Renal cortex interstitium (tissue), 11 donors: ENCODE data around the gene KLK5. TPM values are rescaled to one million over a fixed set of nuclear protein-coding genes. Genes with fewer than 3 reads are reported as not detected.
"Not testable (repeated sequence)": the region's sequence is repeated elsewhere in the genome, so short reads cannot be mapped to it uniquely, and the experiment has no call there.

ENCODE experiments used
- DNase-seq, 11 donors: peaks; one replicate each; pipeline ENCODE4 v3.0.0-alpha.2; 2013; ENCODE audit warnings: low read depth in 9 of 11, low spot score in 4 of 11; ENCODE audit errors: extremely low read depth in 1 of 11
- polyA plus RNA-seq, 3 donors: library from polyadenylated mRNA; unstranded; fragments of 120-200 nt; gene quantifications; one replicate each; pipeline ENCODE4 v1.2.1, GENCODE V29; 2013; ENCODE audit not compliant: insufficient read length in 3 of 3

The KLK5 gene
- polyA plus RNA-seq, 3 donors = 1.2 to 1.9 (median 1.5) TPM

DNA sequence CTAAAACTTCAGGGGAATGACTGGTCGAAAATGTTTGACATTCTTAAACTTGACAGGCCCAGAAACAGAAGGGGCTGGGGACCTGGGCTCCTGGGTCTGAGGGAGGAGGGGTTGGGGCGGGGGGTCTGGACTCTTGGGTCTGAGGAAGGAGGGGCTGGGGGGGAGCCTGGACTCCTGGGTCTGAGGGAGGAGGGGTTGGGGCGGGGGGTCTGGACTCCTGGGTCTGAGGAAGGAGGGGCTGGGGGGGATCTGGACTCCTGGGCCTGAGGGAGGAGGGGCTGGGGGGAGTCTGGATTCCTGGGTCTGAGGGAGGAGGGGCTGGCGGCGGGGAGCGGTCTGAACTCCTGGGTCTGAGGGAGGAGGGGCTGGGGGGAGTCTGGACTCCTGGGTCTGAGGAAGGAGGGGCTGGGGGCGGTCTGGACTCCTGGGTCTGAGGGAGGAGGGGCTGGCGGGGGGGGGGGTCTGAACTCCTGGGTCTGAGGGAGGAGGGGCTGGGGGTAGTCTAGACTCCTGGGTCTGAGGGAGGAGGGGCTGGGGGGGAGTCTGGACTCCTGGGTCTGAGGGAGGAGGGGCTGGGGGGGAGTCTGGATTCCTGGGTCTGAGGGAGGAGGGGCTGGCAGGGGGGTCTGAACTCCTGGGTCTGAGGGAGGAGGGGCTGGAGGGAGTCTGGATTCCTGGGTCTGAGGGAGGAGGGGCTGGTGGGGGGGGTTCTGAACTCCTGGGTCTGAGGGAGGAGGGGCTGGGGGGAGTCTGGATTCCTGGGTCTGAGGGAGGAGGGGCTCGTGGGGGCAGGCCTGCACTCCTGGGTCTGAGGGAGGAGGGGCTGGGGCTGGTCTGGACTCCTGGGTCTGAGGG lies 22.1 kb upstream of the KLK5 start:
- DNase-seq = no peak

DNA sequence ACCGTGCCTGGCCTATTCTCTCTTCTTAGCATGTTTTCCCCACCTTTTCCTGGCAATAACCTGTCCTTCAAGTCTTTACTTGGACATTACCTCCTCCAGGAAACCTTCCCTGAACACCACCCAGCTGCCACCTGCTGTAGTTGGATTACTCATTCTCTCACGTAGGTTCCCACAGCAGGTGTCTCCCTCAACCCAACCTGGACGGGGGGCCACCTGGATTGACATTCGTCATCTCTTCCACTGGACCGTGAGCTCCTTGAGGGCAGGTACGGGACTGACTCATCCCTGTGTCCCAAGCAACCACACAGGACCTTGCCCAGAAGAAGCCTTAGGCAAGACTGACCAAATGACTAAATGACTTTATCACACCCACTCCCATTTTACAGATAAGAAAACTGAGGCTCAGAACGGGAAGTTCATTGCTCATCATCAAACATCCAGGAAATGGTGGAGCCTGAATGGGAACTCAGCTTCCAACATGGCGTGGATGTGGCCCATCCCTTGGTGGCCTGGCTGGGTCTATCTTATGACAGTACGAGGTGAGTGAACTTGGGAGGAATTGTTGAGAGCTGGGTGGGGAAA lies 20.0 kb upstream of the KLK5 start:
- DNase-seq = no peak

DNA sequence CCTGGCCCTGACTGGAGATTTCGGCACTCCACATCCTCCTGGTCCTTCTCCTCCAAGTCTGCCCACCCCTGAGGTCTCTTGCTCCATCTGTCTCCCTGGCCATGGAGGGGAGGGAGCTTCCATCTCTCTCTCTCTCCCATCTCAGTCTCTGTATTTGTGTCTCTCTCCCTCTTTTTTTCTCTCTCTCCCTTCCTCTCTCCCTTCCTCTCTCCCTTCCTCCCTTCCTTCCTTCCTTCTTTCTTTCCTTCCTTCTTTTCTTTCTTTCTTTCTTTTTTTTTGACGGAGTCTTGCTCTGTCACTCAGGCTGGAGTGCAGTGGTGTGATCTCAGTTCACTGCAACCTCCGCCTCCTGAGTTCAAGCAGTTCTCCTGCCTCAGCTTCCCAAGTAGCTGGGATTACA lies 17.0 kb upstream of the KLK5 start:
- DNase-seq = not testable (repeated sequence)

DNA sequence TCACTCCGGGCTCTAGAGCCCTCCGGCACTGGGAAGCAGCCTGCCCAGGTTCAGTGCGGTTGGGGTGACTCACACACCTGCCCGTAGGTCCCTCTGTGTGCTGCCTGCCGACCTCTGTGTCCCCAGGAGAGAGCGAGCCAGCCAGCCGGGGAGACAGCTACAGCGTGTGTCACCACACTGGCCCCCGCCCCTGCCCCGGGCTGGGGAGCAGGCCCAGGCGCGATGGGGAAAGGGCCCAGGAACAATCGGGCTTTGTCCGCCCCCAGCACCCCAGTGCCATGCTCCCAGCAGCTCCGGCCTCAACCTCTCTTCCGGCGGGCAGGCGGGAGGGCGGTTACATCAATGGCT lies 16.5 kb upstream of the KLK5 start, which contains the start of gene KLK6:
Gene KLK6, minus strand, starts transcription at position 179 of the 348 bp plus-strand sequence. CDS start 1,487 bp downstream, outside the sequence.
- DNase-seq = no peak

DNA sequence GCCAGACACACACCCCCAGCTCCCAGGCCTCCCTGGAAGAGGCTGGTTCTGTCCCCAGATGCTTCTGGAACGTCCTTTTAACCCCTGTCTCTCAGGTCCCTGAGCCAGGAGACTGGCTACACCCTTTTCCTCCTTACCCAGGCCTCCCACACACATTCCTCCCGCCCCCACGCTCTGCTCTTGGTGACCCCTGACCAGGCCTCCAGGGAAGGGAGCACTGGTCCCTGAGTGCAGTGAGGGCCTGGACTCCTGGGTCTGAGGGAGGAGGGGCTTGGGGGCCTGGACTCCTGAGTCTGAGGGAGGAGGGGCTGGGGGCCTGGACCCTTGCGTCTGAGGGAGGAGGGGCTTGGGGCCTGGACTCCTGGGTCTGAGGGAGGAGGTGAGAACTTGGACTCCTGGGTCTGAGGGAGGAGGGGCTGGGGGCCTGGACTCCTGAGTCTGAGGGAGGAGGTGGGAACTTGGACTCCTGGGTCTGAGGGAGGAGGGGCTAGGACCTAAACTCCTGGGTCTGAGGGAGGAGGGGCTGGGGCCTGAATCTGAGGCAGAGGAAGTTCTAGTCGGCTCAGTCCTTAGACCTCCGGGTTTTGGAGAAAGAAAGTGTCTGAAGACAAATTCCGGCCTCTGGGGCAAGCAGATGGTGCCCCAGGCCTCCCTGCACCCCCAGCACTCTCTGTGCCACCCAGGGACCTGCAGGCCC lies 16.0 kb upstream of the KLK5 start:
- peak in 3 of 11 donors; percentile 23 to 65 (median 51) for DNase-seq

DNA sequence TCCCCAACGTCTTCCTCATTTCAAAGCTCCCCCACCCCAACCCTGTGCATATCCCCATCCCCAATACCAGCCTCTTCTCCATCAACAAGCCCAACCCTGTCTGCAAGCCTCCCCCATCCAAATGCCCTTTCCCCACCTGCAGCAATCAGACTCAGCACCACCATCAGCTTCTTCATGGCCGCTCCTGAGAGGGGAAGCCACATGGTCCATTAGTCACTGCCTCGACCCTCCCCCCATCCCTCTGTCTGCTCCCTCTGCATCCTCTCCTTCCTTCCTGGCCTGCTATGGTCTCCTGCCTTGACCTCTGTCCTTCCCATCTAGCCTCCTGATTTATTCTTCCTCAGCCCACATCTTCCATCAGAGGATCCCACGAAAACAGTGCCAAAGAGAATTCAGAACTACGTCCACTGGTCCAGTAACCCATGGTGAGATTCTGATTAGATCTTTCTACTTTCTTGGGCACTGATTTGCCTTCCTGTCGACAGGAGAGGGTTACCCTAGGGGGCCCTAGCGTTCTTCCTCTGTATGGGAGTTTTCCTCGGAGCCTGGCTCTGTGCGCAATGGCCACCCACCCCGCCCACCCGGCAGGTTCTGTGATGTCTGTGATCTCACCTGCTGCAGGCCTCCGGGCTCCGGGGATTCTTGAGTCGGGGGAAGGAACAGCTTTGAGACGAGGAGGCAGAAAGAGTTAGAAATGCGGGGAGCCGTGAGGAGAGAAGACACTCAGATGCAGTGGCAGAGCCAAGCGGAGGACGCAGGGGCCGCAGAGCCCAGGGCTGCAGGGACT lies 15.3 kb upstream of the KLK5 start:
- DNase-seq = no peak

DNA sequence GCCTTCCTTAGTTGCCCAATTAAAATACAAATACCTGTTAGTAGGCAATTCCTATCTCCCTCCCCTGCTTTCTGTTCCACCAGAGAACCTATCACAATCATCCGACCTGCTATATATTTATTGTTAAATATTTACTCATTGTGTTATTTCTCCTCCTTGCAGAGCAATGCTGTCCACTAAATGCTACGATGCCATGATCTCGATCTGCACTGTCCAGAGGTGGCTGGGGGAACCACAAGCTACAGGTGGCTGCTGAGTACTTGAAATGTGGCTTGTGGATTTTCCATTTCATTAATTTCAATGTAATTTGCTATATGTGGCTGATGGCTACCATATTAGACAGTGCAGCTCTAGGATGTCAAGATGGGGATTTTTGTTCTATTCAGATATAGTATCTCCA lies 11.4 kb upstream of the KLK5 start:
- DNase-seq = no peak

DNA sequence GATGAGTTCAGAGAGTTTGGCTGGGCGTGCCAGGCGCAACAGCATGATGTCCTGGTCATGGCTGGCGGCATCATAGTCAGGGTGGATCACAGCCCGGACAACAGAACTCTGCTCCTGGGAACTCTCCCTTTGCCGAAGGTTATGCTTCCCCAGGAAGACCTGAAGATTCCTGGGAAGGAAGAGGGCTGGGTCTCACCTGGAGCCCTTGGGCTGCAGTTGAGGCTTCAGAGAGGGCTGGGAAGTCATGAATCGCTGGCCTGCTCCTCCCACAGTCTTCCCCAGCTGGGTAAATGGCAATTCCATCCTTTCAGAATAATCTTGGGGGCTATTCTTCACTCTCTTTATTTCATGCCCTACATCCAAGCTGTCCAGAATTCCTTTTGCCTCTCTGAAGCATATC lies 10.5 kb upstream of the KLK5 start:
- no peak for DNase-seq

DNA sequence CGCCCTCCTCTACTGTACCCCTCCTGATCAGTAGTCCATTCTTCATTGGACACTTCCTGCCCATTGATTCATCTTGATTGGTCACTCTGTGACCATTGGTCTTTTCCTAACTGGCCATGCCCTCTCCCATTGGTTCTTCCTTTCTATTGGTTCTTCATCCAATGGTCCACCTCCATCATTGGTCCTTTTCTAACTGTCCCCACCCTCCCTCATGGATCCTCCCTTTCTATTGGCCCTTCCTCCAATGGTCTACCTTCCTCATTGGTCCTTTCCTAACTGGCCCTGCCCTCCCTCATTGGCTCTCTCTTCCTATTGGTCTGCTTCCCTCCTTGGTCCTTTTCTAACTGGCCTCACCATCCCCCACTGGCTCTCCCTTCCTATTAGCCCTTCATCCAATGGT lies 9.4 kb upstream of the KLK5 start:
- DNase-seq = no peak

DNA sequence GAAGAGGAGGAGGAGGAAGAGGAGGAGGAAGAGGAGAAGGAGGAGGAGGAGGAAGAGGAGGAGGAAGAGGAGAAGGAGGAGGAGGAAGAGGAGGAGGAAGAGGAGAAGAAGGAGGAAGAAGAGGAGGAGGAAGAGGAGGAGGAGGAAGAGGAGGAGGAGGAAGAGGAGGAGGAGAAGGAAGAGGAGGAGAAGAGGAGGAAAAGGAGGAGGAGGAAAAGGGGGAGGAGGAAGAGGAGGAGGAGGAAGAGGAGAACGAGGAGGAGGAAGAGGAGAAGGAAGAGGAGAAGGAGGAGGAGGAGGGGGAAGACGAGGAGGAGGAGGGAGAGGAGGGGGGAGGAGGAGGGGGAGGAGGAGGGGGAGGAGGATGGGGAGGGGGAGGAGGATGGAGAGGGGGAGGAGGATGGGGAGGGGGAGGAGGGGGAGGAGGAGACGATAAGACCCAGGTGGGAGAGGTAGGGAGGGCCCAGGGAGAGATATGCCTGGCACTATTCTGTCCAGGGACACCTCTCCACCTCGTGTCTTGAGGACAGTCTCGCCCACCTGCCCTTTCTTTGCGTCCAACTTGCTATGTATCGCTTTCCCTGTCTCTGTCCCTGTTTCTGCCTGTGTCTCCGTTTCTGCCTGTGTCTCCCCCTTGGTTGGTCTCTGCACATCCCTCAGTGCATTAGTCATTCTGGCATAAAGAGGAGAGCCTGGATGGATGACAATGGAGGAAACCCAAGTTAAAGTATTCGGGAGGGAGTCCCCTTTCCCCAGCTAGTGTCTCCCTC lies 7.1 kb upstream of the KLK5 start:
- no peak for DNase-seq

DNA sequence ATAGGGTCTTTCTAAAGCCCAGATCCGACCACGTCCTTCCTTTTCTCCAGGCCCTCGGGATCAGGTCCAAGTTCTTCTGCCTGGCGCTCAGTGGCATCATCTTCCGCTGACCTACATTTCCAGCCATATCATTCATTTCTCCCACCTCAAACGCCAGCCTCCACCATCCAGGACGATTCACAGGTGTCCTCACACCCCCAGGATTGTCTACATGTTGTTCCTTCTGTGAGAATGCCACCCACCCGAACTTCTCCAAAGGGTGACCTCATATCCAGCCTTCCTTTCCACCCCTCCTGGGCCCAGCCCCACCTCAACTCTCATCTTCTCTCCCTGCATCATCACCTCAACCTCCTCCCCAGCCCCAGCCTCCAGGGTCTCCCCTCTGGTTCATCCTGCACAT lies 4.7 kb upstream of the KLK5 start:
- no peak for DNase-seq

DNA sequence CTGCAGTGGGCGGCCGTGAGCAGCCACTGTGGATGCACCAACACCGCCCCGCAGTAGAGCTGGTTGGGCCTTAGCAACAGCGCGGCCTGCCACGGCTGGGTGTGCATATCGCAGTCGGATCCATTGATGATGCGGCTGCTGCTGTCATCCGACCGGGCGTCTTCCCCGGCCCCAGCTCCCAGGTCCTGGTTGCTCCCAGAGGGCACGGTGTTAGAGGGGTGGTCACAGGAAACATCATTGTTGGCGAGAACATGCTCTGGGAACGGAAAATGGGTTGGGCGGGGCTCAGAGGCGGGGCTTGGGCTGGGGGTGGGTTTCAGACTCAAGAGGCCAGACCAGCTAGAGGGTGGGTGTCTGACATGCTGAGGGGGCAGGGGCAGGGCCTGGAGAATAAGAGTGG lies 3.0 kb downstream of the KLK5 start:
- no peak for DNase-seq

DNA sequence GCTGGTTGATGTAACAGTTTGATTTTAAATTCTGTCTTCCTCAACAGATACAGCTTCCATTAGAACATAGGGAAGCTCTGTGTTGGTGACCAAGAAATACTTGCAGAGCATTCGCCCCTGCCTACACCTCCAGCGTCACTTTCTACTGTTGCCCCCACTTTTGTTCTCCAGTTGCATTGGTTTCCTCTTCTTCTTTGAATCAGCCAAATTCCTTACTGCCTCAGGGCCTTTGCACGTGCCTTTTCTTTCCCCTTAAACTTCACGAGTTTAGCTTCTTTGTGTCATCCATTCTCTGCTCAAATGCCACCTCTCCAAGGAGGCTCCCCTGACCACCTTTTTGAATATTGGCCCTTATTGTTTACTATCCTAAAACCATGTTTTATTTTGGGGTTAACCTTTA lies 5.7 kb downstream of the KLK5 start:
- DNase-seq = no peak

DNA sequence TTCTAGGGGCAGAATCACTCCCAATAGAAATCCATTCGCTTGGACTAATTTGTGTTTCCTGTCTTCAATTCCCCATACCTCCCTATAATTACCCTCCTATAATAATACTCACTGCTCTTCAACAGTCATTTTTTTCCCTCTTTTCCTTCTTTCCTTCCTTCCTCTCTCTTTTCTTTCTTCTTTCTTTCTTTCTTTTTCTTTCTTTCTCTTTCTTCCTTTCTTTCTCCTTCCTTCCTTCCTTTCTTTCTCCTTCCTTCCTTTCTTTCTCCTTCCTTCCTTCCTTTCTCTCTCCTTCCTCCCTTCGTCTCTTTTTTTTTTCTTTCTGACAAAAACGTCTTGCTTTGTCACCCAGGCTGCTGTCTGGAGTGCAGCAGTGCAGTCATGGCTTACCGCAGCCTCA lies 8.0 kb downstream of the KLK5 start:
- no peak for DNase-seq

DNA sequence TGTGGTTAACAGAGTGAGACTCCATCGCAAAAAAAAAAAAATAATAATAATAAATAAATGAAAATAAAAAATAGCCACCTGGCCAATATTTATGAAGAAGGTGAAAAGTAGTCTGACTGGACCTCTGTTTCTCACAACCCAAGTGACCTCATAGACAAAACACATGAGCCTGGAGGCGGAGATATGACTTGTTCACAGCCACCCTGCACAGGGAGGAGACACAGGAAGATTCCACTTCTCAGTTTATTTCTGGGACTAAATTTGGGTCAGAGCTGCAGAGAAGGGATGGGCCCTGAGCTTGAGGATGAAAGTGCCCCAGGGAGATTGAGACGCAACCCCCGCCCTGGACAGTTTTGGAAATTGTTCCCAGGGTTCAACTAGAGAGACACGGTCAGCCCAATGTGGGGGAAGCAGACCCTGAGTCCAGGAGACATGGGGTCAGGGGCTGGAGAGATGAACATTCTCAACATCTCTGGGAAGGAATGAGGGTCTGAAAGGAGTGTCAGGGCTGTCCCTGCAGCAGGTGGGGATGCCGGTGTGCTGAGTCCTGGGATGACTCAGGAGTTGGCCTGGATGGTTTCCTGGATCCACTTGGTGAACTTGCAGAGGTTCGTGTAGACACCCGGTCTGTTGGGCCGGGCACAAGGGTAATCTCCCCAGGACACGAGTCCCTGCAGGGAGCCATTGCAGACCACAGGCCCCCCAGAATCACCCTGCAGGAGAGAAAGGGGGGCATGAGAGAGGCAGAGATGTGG lies 9.6 kb downstream of the KLK5 start:
- no peak for DNase-seq

DNA sequence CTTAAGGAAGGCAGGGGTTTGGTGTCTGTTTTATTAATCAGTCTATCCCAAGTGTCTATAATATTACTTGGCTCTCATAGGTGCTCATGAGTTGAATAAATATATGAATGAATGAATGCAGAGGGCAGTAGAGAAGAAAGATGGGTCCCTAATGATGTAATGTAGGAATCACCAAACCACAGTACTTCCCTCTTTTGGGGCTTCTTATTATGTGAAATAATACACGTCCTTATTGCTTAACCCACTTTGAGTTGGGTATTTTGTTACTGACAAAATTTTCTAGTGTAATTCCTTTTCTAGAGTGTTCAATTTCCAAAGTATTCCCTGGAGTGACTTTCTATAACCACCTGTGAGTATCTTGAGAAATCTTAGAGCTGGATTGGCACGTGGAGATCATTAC lies 13.2 kb downstream of the KLK5 start:
- no peak for DNase-seq

DNA sequence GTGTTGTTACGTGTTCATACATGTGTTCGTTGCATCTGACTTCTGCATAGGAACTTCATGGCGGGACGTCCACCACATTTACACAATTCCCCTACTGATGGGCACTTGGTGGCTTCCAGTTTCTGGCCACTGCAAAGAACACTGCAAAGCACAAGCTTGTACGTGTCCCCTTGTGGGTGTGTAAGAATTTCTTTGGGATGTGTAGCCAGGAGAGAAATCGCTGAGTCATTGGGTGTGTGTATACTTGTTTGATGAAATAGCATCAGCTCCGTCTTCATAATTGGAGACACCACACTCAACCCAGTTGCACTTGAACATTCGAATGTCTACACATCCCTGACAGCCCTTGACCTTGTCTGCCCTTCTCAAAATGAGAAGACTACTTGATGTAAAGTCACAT lies 19.2 kb downstream of the KLK5 start:
- no peak for DNase-seq

DNA sequence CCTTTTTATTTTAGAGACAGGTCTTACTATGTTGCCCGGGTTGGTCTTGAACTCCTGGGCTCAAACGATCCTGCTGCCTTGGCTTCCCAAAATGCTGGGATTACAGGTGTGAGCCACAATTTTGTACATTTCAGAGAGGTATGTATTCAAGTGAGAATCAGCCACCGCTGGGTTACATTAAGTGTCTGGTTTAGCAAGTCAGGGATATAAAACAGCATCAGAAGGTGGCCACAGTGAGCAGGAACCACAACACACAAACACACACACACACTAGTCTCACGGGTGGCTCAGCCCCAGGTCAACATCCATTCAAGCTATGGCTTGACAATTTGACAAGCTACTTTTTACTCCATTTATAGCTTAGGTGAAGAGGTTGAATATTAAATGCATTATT lies 20.2 kb downstream of the KLK5 start:
- DNase-seq = no peak
